Endothelial cell of umbilical vein (primary cell): Measurements from ENCODE around the gene ITPRIP. TPM values are rescaled to one million over a fixed set of nuclear protein-coding genes. Genes with fewer than 3 reads are reported as not detected.
A peak's percentile ranks its signal among the peaks of the same experiment; 100 is the strongest.

Source experiments
- BruUV-seq: library from RNA; stranded (reverse); fragments of 400-500 nt; replicated peaks from 2 replicates; lab custom pipeline; 2021; lab: Mats Ljungman, UMichigan
- CTCF ChIA-PET: fragments of 300-600, 350-600 bp; sonication (Branson Sonifier 250); formaldehyde crosslinking; loops from one replicate; lab custom pipeline; 2021; ENCODE audit warnings: antibody characterized with exemption, inconsistent platforms; lab: Charles Lee
- POLR2A ChIA-PET: fragments of 300-600, 350-600 bp; sonication (Branson Sonifier 250); formaldehyde crosslinking; loops from one replicate; lab custom pipeline; 2021; ENCODE audit warnings: antibody characterized with exemption, inconsistent platforms; lab: Charles Lee
- DNase-seq: peaks from one replicate; pipeline ENCODE4 v3.0.0-alpha.2; 2011; ENCODE audit warnings: low read depth, low spot score
- FAIRE-seq: peaks from 2 replicates; lab custom pipeline; 2011; peaks lifted over from hg19 to GRCh38; lab: Jason Lieb, UNC
- H2AFZ ChIP-seq: 2 replicates; pipeline ENCODE4 v1.6.0; 2012; ENCODE audit warnings: low read depth, low read length, control low read depth, inconsistent platforms
- H3K27ac ChIP-seq: 2 replicates; pipeline ENCODE4 v1.5.1; 2011; ENCODE audit warnings: low read depth, mild to moderate bottlenecking, control low read depth, low read length, moderate library complexity; ENCODE audit not compliant: insufficient read depth
- H3K27me3 ChIP-seq, 2 experiments: 2 replicates each; pipeline versions ENCODE4 v1.6.0 to v1.6.1; 2011; ENCODE audit warnings: low read length in 2 of 2, mixed read lengths in 1 of 2; ENCODE audit not compliant: control insufficient read depth in 2 of 2, insufficient read depth in 2 of 2
- H3K36me3 ChIP-seq, 2 experiments: 2 replicates in 1 of 2; 3 replicates in 1 of 2; pipeline ENCODE4 v1.5.1; 2011; ENCODE audit warnings: low read length in 2 of 2, mild to moderate bottlenecking in 1 of 2, moderate library complexity in 1 of 2; ENCODE audit not compliant: control insufficient read depth in 2 of 2, insufficient read depth in 2 of 2; ENCODE audit errors: extremely low read depth in 1 of 2
- H3K4me1 ChIP-seq: 3 replicates; pipeline ENCODE4 v1.5.1; 2011; ENCODE audit warnings: mild to moderate bottlenecking, low read length; ENCODE audit not compliant: control insufficient read depth, insufficient read depth; ENCODE audit errors: extremely low read depth
- H3K4me2 ChIP-seq: 2 replicates; pipeline ENCODE4 v1.6.1; 2011; ENCODE audit warnings: low read length, control low read depth, mixed read lengths; ENCODE audit not compliant: insufficient read depth
- H3K4me3 ChIP-seq, 3 experiments: fragments of 200-600 bp in 1 of 3; sonication (generic), shearing (Covaris generic) in 1 of 3; replicated peaks in 1 of 3; 2 replicates each; pipeline ENCODE4 v1.5.1; 2011 to 2016; ENCODE audit warnings: control low read depth in 3 of 3, low read length in 3 of 3, mild to moderate bottlenecking in 2 of 3, inconsistent platforms in 1 of 3, low read depth in 1 of 3, moderate library complexity in 1 of 3; ENCODE audit not compliant: insufficient read depth in 1 of 3
- H3K79me2 ChIP-seq: 2 replicates; pipeline ENCODE4 v1.6.0; 2012; ENCODE audit warnings: low read length, inconsistent platforms; ENCODE audit not compliant: control insufficient read depth, insufficient read depth
- H3K9ac ChIP-seq: replicated peaks from 2 replicates; pipeline ENCODE3; 2011; ENCODE audit warnings: low read length, control low read depth; ENCODE audit not compliant: insufficient read depth; ENCODE audit errors: extremely low read depth
- H3K9me1 ChIP-seq: replicated peaks from 3 replicates; pipeline ENCODE4 v1.6.0; 2011; ENCODE audit warnings: mild to moderate bottlenecking, low read length; ENCODE audit not compliant: control insufficient read depth, insufficient read depth; ENCODE audit errors: extremely low read depth
- H3K9me3 ChIP-seq: replicated peaks from 2 replicates; pipeline ENCODE4 v1.5.1; 2012; ENCODE audit warnings: low read length, inconsistent platforms; ENCODE audit not compliant: control insufficient read depth, insufficient read depth
- H4K20me1 ChIP-seq: replicated peaks from 2 replicates; pipeline ENCODE3; 2011; ENCODE audit warnings: mild to moderate bottlenecking, low read length; ENCODE audit not compliant: control insufficient read depth, insufficient read depth; ENCODE audit errors: extremely low read depth
- EZH2 ChIP-seq: IDR thresholded peaks from 2 replicates; pipeline ENCODE4 v1.6.1; 2012; ENCODE audit warnings: borderline replicate concordance, low read depth, mild to moderate bottlenecking, moderate library complexity, low read length, inconsistent platforms; ENCODE audit not compliant: severe bottlenecking
- FOS ChIP-seq: IDR thresholded peaks from 2 replicates; pipeline ENCODE4 v1.6.1; 2011; ENCODE audit warnings: mild to moderate bottlenecking, low read length, moderate library complexity, borderline replicate concordance; ENCODE audit not compliant: insufficient read depth
- GATA2 ChIP-seq: IDR thresholded peaks from 2 replicates; pipeline ENCODE4 v1.7.0; 2011; ENCODE audit warnings: low read depth, mild to moderate bottlenecking, moderate library complexity, mixed read lengths, low read length; ENCODE audit not compliant: insufficient read length, insufficient read depth
- JUN ChIP-seq: IDR thresholded peaks from 2 replicates; pipeline ENCODE4 v1.6.1; 2011; ENCODE audit warnings: borderline replicate concordance, low read depth; ENCODE audit not compliant: insufficient read length, insufficient read depth
- POLR2A ChIP-seq: IDR thresholded peaks from 2 replicates; pipeline ENCODE4 v1.6.1; 2012; ENCODE audit warnings: low read depth, mild to moderate bottlenecking, control low read depth, low read length
- POLR2AphosphoS5 ChIP-seq: IDR thresholded peaks from 2 replicates; pipeline ENCODE4 v1.6.1; 2012; ENCODE audit warnings: low read depth, mild to moderate bottlenecking, control low read depth, low read length, moderate library complexity; ENCODE audit not compliant: insufficient read depth
- dilution Hi-C: fragments of 300-500 bp; cut with MboI; formaldehyde crosslinking; loops from one replicate; pipeline ENCODE4 v1.15.0; 2019; ENCODE audit warnings: low sequenced_read_pairs; ENCODE audit not compliant: extremely low pct_ligation_motif_present
- intact Hi-C: fragments of 100-400 bp; cut with micrococcal nuclease; formaldehyde crosslinking; loops from one replicate; pipeline ENCODE4 v1.10.0; 2022
- polyA plus RNA-seq, 4 experiments: library from polyadenylated mRNA; depleted of rRNA in 3 of 4; stranded (reverse) in 3 of 4; unstranded in 1 of 4; fragments of >200 nt; gene quantifications; 2 replicates each; pipeline versions ENCODE4 v1.2.1 to v1.2.3, GENCODE V29; 2011 to 2012; ENCODE audit warnings: missing spikeins in 1 of 4
- total RNA-seq: library from RNA; stranded (reverse); gene quantifications from 2 replicates; pipeline ENCODE4 v1.2.3, GENCODE V29; 2021
- TF ChIP-seq, protein P1 (sequence below): IDR thresholded peaks from 2 replicates; pipeline ENCODE4 v1.6.1; 2011; ENCODE audit not compliant: insufficient read depth, insufficient read length
- TF ChIP-seq, protein P2 (sequence below), 2 donors: IDR thresholded peaks; 1 replicate in 1 of 2; 2 replicates in 1 of 2; pipeline ENCODE4 v1.5.1; 2011; ENCODE audit warnings: low read length in 2 of 2, mild to moderate bottlenecking in 2 of 2, moderate library complexity in 2 of 2, control low read depth in 1 of 2, inconsistent platforms in 1 of 2, low read depth in 1 of 2; ENCODE audit not compliant: insufficient read depth in 1 of 2; ENCODE audit errors: extremely low read depth in 1 of 2

The ITPRIP gene
- total and polyA plus RNA-seq, 2 donors (not counting 3 experiments of a cell fraction or from before 2014, with no cell fraction given) = 31.4 to 33.2 TPM

DNA sequence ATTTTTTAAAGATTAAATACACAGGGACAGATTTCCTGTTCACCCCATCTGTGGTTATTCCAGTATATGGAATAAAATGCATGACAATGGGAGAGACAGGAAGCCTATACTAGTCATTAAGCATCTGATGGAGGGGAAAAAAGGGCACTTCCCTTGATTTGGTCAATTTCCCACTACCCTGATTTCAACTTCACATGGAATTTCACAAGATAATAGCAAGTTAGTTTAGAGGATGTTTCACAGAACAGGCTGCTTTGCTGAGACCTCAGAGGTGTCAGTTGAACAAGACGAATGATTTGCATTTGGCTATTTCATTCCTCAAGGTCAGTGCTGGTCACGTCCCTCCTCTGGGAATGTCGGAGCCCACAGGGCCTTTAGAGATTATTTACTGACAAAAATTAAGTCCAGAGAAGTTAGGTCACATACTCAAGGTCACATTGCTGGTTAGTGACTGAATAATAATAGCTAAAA is 4.7 kb upstream of the ITPRIP start:
- DNase-seq (peak; percentile 90), FAIRE-seq (peak; percentile 86)
- no peaks in the 10 kb centered on the region for H4K20me1 ChIP-seq
- peaks cover 3% of the 10 kb centered on the region for H3K79me2 ChIP-seq
- H3K36me3 ChIP-seq = no peaks in the 10 kb centered on the region
- intact Hi-C loops = loop anchor here (2.0 kb wide), 1 partner anchor 14 kb away; no protein-coding TSS in a partner anchor
- TF ChIP-seq EZH2 (no peak), FOS (peak; percentile 17), JUN (peak; percentile 12), GATA2 (peak; percentile 15), POLR2A (no peak), POLR2AphosphoS5 (peak; percentile 12)
- TF ChIP-seq, protein P1, sequence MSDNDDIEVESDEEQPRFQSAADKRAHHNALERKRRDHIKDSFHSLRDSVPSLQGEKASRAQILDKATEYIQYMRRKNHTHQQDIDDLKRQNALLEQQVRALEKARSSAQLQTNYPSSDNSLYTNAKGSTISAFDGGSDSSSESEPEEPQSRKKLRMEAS = no peak
- no peak overlapping the region for H3K4me3 ChIP-seq
- no TSS peak for BruUV-seq
- peak overlapping the region; percentile 38 for H3K9ac ChIP-seq
- ChIA-PET CTCF (interaction anchor here (0.5 to 2.9 kb wide), 9 partner anchors 9 to 87 kb away, joined by 3 to 11 read pairs (median 4); partner anchors contain the start of gene CFAP58), POLR2A (interaction anchor here (0.7 kb wide), 1 partner anchor 9 kb away, joined by 7 read pairs; no protein-coding TSS in a partner anchor)
- peak overlapping the region; percentile 73 for H3K27ac ChIP-seq
- no peaks in the 10 kb centered on the region for H3K9me1 ChIP-seq
- dilution Hi-C loops = no loop called here
- no peaks in the 10 kb centered on the region for H3K27me3 ChIP-seq
- no peak overlapping the region for H2AFZ ChIP-seq
- peak overlapping the region; percentile 54 for H3K4me2 ChIP-seq
- no peaks in the 10 kb centered on the region for H3K9me3 ChIP-seq
- H3K4me1 ChIP-seq = peaks cover 35% of the 10 kb centered on the region

DNA sequence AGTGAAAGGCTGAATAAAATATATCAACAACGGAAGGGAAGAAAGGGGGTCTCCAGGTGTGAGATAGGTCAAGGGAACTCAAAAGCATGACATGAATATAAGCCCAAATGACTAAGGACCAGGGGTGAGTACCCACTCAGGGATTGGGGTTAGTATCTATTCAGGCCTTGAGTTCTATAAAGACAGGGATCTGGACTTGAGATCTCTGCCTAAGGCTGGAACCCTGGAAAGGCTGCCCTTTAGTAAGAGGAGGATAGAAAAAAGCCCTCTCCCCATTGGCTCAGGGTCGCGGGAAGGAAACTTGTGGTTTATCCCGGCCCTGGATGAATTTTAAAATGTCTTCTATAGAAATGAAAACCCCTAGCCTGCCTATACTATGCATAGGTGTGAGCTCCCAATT is 2.4 kb upstream of the ITPRIP start:
- ChIA-PET POLR2A (no interaction called here), CTCF (interaction anchor here (0.9 to 2.9 kb wide), 6 partner anchors 13 to 66 kb away, joined by 3 to 11 read pairs (median 4); partner anchors contain the start of gene CFAP58)
- peaks cover 26% of the 10 kb centered on the region for H3K79me2 ChIP-seq
- no peaks in the 10 kb centered on the region for H3K9me3 ChIP-seq
- TF ChIP-seq EZH2 (no peak), GATA2 (no peak), JUN (no peak)
- TF ChIP-seq, protein P2, sequence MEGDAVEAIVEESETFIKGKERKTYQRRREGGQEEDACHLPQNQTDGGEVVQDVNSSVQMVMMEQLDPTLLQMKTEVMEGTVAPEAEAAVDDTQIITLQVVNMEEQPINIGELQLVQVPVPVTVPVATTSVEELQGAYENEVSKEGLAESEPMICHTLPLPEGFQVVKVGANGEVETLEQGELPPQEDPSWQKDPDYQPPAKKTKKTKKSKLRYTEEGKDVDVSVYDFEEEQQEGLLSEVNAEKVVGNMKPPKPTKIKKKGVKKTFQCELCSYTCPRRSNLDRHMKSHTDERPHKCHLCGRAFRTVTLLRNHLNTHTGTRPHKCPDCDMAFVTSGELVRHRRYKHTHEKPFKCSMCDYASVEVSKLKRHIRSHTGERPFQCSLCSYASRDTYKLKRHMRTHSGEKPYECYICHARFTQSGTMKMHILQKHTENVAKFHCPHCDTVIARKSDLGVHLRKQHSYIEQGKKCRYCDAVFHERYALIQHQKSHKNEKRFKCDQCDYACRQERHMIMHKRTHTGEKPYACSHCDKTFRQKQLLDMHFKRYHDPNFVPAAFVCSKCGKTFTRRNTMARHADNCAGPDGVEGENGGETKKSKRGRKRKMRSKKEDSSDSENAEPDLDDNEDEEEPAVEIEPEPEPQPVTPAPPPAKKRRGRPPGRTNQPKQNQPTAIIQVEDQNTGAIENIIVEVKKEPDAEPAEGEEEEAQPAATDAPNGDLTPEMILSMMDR (IDR thresholded peaks at IDR 0.05; ENCODE audit: extremely low read depth in 1 of 2, insufficient read depth in 1 of 2, low read depth in 1 of 2, low read length in 2 of 2) = no peak
- intact Hi-C loops (no loop called here), dilution Hi-C loops (no loop called here)
- H2AFZ ChIP-seq = peak overlapping the region; percentile 19
- peak overlapping the region; percentile 99 for H3K9ac ChIP-seq
- H3K36me3 ChIP-seq = no peaks in the 10 kb centered on the region
- no peaks in the 10 kb centered on the region for H3K27me3 ChIP-seq
- no peaks in the 10 kb centered on the region for H3K9me1 ChIP-seq
- FAIRE-seq (no peak), DNase-seq (no peak)
- peaks cover 44% of the 10 kb centered on the region for H3K4me1 ChIP-seq
- H3K4me2 ChIP-seq = peak overlapping the region; percentile 85
- no TSS peak for BruUV-seq
- no peak overlapping the region for H3K4me3 ChIP-seq
- H4K20me1 ChIP-seq = no peaks in the 10 kb centered on the region
- peak overlapping the region; percentile 100 for H3K27ac ChIP-seq
